ENCODE results near the gene HINT2.

The HINT2 gene

DNA sequence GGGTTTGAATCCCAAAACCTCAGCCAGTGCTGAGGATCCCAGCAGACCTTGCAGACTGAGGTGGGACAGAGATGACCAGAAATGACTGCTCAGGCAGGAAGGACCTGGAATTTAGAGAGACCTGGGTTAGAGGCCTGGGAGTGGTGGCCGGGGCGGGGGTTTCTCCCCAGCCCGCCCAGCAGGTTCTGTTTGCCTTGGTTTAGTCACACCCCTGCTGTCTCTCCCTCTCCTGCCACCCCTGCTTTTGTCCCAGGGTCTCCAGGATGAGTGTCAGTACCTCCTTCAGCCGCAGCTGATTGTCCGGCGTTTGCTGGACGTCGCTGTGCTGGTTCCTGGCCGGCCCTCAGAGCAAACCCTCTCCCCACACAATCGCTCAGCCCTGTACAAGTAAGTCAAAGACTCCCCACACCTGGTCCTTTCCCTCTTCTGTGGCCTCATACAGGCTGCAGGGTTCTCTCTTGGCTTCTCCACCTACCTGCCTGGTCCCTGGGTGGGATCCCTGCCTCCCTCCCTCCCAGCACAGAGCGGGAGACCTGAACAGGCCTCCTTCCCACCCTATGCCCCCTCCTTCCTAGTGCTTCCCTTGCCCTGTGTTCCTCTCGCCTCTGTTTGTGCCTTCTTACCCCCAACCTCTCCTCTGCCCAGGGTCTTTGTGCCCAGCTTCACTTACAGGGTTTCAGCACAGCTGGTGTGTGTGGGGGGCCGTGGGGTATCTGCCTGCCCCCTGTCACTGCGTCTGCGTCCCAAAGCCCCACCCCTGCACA is 26.2 kb upstream of the HINT2 start:
- no peak for DNase-seq

DNA sequence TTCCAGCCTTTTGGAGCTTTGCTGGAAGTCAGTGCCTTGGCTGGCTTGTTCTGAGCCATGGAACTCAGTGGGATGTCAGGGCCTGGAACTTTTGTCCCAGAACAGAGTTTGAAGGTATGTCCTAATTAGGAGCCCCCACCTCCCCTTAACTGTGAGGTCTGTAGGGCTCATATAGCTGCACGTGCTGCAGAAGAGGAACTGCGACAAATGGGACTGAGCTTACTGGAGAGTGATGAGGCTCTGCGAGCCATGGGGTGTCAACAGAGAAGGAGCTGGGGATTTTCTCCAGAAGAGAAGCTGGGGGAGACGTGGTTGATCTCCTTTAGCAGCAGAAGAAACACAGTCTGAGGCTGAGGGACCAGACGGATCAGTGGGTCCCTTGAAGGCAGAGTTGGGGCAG is 25.1 kb upstream of the HINT2 start:
- peak in 1 of 4 experiments; percentile 31 for DNase-seq

DNA sequence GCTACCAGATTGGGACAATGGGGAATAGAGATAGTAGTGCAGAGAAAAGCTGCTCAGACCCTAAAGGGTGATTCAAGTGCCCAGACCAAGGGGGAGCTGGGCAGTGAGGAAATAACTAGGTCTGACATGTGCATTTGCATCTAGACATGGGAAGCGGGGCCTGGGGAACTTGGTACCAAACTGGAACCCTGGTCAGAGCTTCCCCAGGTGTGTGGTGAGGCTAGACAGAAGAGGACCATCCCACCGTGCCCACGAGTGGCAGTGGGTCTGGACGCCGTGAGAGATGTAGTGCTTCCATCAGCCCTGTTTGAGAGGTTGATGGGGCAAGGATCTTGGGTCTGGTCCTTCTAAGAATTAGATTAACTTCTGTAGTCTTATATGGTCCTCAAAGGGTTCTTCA is 21.8 kb upstream of the HINT2 start:
- DNase-seq, result no peak

DNA sequence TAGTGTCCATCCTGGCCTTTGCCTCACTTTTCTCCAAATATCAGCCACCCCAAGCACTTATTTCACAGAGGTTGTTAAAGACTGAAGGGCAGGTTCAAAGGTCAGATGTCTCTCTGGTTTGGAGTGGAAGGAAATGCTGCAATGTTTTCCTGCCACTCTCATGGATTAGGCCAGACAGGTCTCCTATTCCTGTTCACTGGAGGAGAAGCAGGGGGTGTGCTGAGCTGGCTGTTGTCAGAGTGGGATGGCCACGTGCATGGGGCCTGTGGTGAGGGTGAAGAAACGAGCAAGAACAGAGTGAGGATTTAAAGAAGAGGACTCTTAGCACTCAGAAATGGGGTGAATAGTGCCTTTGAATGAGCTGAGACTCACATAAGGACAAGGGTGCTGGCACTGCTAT is 20.9 kb upstream of the HINT2 start:
- DNase-seq, result no peak

DNA sequence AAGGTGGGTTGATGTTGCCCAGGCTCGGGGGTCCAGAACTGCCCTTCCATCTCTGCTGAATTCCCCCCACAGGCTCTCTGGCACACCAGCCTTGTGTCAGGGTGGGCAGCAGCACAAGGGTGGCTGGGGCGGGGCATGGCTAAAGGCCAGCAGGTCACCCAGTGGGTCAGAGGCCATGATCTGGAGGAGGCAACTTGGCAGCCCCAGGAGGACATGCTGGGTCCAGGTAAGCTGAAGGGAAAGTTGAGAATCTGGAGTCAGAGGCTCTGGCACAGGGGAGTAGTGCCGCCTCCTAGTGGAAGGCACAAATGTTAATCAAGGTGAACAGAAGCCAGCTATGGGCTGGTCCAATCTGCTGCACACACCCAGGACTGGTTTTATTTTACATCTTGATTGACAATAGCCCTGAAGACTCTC is 20.4 kb upstream of the HINT2 start:
- DNase-seq, result no peak

DNA sequence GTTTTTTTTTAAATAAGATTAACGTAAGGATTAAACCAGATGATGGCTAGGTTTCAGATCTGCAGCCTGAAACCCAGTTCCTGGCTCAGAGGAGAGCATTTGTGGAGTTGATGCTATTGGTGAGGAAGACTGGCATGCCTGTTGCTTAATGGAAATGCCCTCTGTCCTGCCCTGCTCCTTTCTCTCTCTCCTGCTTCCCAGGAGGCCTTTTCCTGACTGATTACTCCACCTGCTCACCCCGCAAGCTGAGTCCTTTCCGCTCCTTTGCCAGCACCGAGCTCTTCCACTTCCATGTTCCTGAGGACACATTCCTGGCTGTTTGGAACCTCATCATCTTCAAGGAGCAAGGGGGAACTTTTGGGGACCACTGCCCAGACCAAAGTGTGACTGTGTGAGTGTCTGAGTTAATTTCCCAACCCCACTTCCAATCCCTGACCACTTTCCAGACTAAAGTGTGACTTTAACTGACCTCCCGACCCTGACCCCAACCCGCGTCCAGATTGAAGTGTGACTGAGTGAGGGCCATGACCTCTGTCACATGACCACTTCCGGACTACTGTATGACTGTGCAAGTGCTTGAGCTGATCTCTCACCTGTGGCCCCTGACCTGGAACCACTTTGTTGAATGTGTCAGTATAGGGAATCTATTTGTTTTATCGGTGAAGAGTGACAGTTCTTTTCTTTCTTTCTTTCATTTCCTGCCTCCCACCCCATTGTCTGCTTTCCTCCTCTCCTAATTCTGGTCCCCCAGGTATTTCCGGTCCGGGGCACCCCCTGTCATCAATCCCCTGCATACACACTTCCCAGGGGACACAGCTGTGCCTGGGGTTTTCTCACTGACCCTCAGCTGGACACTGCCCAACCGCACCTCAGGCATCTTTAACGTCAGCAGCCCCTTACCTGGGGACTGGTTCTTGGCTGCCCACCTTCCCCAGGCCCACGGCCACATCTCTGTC is 19.7 kb upstream of the HINT2 start:
- DNase-seq, result no peak

DNA sequence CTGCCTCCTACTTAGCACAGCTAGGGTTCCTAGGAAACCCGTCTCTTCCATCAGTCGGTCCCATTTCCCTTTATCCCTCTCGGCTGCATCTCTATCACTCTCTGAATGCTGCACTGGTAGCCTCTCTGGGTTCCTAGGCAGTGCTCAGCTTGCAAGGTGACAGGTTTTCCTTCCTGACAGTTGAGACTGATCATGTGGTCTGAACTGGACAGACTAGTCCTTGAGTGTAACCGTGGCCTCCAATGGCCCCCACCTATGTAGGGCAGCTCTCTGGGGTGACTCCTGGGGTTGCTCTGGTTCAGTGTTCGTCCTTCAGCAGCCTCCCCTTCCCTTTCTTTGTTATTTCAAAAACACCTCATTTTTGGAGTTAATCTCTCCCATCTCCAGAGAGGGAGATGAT is 18.0 kb upstream of the HINT2 start:
- DNase-seq, result no peak

DNA sequence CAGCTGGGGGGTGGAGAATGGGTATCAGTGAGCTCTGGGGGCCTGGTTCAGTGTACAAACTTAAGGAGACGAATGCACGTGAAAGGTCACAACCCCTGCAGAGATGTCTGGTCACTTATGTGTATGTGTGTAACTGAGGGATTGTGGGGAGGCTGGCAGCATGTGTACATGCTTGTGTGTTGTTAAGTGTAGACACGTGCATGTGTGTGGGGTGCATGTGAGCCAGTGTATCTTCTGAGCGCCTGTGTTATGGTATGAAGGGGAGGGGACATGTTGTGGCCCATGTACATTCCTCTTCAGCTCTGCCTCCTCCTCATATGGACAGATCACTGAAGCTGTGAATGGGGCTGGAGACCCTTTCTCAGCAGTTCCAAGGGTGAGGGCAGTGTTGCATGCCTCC is 16.2 kb upstream of the HINT2 start:
- no peak for DNase-seq

DNA sequence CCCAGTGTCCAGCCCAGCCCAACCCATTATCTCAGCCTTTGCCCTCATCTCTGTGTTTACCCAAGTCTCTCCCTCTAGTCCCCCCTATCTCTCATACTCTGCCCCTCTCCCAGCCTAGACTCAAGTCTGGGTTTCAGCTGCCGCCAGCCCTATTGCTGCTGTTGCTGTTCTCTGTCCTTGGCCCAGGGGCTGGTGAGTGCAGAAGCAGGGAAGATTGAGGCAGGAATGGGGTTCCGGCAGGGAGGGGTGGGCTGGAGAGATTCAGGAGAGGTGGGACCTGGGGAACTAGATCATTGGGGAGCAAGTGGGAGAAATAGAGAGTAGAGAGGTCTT is 14.9 kb upstream of the HINT2 start:
- no peak for DNase-seq

DNA sequence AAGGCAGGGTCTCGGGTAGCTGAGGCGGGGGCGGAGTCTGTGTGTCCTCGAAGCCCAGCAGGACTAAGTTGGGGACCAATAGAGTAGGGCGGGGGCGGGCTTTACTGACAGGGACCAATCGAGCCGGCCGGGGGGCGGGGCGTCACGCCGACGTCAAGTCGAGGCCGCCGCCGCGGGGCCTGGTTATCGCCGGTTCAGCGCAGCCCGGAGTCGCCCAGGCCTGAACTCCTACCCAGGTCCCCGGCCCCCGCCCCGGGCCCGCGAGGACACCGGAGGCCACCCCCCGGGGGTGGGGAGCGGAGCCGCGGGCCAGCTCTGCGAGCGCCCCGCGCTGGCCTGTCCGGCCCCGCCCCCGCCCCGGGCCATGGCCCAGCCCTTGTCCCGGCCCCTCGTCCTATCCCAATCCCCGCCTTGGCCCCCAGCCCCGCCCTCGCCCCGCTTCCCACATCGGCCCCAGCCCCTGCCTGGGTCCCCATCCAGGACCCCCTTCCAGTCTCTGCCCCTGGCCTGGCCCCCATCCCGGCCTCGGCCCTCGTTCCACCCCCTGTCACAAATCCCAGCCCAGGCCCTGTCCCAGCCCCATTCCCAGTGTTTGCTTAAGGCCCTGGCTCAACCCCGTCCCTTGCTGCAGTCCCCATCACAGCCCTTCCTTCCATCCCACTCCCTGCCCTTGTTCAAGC is 14.4 kb upstream of the HINT2 start, which contains the start of gene TMEM8B:
Gene TMEM8B, plus strand, starts transcription at position 145 of the 680 bp plus-strand sequence. Its CDS starts 220 bp downstream, at position 365.
- peak; percentile 84 to 97 (median 92) for DNase-seq

DNA sequence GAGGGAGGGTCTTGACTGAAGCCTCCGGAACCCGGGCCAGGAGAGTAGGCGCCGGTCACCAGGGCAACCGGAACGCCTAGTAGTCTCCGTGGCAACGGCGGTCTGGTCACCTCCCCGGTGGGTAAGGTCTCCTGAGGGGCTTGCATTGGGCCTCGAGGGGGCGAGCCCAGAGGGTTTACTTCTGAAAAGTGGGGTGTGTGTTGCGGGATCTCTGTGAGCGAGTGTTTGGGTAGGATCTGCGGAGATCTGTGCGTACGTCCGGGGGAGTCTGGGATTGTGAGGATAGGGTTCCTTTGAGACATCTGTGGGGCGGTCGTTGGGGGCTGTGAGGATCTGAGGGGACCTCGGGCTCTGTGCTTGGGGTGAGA is 13.9 kb upstream of the HINT2 start, which contains the start of gene FAM221B:
Gene FAM221B, minus strand, starts transcription at position 17 of the 368 bp plus-strand sequence. CDS start 2,571 bp downstream, outside the sequence.
- DNase-seq, result peak in 1 of 4 experiments; percentile 27

DNA sequence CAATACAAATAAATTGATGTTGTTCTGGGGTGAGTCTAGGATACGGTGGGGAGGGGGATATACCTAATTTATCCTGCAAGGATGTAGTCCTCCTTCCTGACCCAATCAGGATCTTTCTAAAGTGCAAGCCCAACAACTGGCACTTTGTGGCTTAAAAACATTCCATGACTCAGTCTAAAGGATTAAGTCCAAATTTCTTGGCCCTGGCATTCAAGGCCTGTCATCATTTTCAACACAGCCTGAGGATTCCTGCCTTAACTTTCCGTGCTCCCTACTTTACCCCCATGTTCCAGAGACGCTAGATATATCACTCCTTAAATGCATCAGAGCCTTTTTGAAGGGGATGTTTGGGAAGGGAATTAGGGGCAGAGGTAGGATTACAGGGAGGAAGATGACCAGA is 12.6 kb upstream of the HINT2 start:
- DNase-seq, result no peak

DNA sequence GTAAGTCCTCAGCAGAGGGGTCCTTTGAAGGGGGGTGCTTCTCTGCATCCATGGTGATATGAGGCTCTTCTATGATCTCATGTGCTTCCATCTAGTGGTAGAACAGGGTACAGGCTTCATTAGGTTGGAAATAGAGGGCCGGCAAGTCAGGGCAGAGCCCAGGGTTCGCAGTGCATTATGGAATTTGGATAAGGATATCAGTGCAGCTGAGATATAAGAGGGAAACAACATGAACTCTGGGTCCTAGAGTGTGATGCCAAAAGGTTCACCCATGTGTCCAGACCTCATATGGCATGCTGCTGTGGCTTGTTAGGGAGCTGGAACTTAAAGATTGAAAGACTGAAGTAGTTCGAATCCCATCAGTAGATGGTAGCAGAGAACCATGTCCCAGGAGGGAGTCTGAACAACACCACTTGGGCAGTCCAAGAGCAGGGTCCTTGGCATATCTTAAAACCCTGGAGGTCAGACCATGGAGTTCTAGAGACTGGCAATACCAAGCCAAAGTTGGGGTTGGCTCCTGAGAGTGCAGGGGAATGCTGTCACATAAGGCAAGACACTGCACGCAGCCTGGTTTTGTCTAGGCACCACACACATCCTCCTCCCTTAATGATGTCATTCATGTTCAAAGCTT is 11.3 kb upstream of the HINT2 start:
- DNase-seq, result peak; percentile 58 to 80 (median 70)

DNA sequence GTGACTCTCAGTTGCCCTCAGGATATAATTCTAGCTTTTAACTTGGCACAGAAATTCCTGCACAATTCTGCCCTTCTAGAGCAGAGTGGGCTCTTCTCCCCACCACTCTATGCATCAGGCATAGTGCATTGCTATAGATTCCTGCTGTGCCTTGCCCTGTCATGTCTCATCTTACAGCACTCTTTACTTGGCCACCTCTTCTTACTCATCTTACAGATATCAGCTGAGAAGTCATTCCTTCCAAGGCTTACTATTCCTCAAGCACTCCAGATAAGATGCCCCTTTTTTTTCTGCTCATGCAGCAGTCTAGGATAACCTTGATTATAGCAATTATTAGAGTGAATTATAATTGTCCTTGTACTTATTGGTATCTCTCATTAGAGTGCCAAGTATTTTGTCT is 8.1 kb upstream of the HINT2 start:
- no peak for DNase-seq

DNA sequence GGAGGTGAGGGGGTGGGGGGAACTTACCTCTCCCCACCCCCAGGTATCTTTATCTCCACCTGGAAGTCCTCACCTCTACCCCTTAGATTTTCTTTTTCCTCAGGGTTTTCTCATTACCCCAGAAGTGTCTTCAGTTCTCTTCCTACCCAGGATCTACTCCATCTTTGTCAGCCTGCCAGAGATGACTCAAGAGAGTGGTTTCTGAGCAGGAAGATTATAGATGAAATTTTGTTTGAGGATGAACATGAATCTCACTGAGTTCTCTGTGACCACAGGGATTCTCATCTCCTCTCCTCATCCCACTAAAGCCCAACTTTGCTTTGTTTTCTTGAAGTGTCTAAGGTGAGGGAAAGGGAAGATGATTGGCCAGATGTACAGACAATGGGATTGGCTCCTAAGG is 5.2 kb upstream of the HINT2 start:
- no peak for DNase-seq

DNA sequence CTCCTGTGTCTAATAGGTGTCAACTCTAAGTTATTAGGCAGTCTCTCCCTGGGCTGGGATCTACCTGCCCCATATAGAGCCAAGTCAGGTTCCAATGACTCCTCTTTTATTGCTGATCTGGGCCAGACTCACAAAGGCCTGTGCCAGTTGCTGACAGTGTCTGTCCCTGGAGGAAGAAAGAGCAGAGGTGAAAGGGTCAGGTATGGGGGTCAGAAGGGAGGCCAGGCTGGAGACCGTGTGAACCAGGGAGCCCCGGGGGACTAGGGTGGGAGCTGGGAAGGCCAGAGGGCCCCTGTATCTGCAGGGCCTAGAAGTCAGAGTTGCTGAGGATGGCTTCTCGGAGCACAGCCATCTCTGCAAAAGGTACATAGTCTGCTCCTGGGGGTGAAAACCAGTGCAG is 3.5 kb upstream of the HINT2 start:
- DNase-seq, result no peak

DNA sequence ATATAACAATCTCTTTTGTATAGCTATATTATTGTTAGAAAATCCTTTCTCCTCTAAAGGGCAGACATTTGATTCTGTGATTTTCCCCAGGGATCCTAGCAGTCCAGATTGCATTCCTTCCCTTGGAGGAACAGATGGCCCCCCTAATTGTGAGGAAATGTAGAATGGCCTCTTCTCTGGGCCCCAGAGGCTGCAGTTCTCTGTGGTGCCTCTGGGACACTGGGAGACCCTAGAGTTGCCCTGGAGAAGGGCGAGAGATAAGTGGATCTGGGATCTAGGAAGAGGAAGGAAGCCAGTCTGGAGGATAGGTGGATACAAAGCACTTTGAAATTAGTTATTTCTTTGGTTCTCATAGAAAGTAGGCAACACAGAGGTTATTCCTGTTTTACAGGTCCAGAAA is 1.9 kb upstream of the HINT2 start:
- no peak for DNase-seq

DNA sequence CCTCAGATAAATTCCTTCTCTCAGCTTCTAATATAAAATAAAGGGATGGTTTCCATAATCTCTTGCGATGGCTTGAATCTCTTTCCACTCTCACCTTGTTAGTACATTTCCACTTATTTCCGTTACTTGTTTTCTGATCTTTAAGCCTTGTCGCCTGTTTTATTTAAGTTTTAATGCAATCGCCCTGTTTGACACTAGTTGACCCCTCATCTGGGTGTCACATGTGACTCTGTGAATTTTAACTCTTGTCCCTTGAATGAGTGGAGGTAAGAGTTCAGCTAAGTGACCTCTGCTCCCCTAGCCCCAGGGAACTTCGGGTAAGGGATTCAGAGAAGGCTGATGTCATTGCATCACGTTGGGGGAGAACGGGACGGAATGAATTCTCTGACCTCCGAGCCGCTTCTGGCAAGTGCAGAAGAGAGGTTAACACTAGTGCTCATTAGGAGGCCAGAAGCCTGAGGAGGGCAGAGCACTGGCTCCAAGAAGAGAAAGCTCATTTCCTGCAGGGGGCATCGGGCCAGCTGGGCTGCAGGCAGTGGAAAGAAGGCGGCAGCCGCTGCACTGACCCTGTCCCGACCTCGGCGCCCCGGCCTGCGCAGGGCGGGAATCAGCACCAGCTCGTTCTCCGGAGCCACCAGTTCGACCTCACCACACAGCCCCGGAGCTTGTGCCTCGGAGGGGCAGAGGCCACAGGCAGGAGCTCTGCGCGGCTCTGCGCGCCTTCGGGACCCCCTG is 569 bp downstream of the HINT2 start:
- peak; percentile 56 to 82 (median 76) for DNase-seq

DNA sequence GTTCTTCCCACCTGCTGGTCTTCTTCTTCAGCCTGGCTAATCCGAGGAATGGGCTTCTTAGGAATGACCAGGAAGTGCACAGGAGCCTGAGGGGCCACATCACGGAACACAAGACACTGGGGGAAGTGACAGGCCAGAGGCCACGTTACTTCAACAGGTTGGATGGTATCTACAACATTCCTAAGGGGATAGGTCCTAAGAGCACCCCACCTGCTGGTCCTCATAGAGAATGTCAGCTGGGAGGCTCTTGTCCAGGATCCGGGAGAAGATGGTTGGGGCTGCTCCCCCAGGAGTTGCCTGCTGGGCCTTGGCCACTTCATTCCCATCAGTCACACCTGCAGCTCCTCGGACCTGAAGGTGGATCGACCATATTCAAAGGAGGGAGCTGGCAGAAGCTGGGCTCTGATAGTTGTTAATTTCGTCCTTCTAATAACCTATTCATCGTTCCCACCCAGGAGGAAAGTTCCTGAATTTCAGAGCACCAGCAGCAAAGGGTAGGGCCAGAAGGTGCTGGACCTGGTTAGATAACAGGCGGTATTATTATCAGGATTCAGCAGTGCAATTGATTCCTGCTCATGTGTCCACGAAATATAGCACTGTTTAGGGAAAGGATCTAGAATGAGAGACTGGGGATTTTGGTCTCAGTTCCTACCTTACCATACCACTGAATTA is 1.3 kb downstream of the HINT2 start:
- DNase-seq, result no peak

DNA sequence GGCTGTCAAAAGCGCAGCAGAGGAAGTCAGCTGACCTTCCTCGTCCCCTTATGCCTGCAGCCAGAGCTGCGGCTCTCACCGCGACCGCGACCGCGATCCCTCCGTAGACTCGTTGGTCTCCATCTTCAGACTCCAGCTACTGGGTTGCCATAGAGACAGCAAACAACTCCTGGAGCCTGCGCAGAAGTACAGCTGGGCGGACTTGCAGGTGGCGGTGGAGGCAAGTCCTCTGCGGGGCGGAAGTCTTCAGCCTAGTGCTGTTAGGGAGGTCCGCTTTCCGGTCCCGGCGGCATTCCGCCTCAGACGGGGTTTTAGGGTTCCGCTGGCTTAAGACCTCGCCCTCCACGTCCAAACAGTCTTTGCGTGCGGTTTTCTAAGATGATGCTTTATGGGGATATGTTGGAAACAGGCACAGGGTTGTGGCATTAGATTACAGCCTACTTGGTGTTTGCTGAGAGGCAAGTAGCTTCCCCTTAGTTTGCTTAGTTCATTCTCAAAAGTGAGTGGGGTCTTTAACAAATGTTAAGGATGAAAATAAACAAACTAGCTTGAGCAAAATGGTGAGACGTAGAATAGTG is 2.7 kb downstream of the HINT2 start, which contains the start of gene SPAG8:
Gene SPAG8, minus strand, starts transcription at position 238 of the 578 bp plus-strand sequence. Its CDS starts 115 bp downstream, at position 123.
- DNase-seq, result peak; percentile 90 to 97 (median 96)

Measured in suppressor macrophage (primary cell).